ENCODE results near the gene LTA4H. TPM values are rescaled to one million over a fixed set of nuclear protein-coding genes. Genes with fewer than 3 reads are reported as not detected.
A peak's percentile ranks its signal among the peaks of the same experiment; 100 is the strongest.

LTA4H gene
- total RNA-seq, 1 experiment from 2014 or later, result 66.0 TPM

DNA sequence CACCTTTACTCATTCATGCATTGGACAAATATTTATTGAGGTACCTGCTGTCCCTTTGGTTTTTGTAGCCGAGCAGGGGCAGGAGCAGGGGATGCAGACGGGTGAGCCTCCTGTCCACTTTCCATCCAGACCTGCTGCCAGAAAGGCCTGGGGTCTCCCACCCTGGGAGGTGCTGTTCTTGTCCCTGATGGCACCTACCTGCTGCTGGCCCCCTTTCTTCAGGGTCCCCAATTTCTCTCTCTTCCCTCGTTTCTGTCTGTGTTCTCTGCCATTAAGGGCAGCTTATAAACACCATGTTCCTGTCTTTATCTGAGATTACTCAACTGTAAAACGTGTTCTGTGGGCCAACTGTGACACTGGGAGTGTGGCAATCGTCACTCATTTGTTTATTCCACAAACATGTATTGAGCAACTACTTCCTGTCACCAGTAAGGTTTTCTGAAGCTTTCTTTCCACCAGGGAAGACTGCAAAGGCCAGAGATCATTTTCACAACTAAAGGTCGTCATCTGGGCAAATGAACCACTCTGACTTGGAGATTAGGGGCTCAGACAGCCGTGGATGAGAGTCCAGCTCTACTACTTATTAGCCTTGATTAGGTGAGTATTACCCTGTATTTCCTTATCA is 39.2 kb downstream of the LTA4H start, which contains the start of gene HAL:
TSS of gene HAL (minus strand) at position 311 of the 625 bp plus-strand sequence. CDS start 434 bp downstream, outside the sequence.
- peaks cover 19% of the 10 kb centered on the region for H3K36me3 Mint-ChIP-seq (ENCODE audit: insufficient read depth, unreplicated experiment)
- no peak within 1 kb of the TSS for H3K4me3 Mint-ChIP-seq (ENCODE audit: unreplicated experiment)
- POLR2A ChIA-PET, result interaction anchor here (1.1 kb wide), 1 partner anchor 78 kb away, joined by 5 read pairs; no protein-coding TSS in a partner anchor
- H3K4me1 Mint-ChIP-seq (ENCODE audit: insufficient read depth, unreplicated experiment), result peaks cover 21% of the 10 kb centered on the region
- H3K9me3 Mint-ChIP-seq (ENCODE audit: unreplicated experiment), result no peaks in the 10 kb centered on the region
- BruUV-seq (replicated peaks), result no TSS peak
- no peaks in the 10 kb centered on the region for H3K27me3 Mint-ChIP-seq (ENCODE audit: insufficient read depth, unreplicated experiment)
- peak; percentile 27 for DNase-seq (ENCODE audit: unreplicated experiment)
- CTCF ChIA-PET, result interaction anchor here (0.5 to 8.4 kb wide), 8 partner anchors 15 to 176 kb away, joined by 3 to 177 read pairs (median 4); partner anchors contain the start of genes AMDHD1 and CCDC38
- TF ChIP-seq, protein P1, sequence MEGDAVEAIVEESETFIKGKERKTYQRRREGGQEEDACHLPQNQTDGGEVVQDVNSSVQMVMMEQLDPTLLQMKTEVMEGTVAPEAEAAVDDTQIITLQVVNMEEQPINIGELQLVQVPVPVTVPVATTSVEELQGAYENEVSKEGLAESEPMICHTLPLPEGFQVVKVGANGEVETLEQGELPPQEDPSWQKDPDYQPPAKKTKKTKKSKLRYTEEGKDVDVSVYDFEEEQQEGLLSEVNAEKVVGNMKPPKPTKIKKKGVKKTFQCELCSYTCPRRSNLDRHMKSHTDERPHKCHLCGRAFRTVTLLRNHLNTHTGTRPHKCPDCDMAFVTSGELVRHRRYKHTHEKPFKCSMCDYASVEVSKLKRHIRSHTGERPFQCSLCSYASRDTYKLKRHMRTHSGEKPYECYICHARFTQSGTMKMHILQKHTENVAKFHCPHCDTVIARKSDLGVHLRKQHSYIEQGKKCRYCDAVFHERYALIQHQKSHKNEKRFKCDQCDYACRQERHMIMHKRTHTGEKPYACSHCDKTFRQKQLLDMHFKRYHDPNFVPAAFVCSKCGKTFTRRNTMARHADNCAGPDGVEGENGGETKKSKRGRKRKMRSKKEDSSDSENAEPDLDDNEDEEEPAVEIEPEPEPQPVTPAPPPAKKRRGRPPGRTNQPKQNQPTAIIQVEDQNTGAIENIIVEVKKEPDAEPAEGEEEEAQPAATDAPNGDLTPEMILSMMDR (IDR thresholded peaks at IDR 0.05; ENCODE audit: unreplicated experiment), result no peak
- intact Hi-C loops (cut with micrococcal nuclease), result loop anchor here (5.0 kb wide), 1 partner anchor 169 kb away; no protein-coding TSS in a partner anchor
- no peak within 1 kb of the TSS for H3K27ac Mint-ChIP-seq (ENCODE audit: low read depth, unreplicated experiment)

DNA sequence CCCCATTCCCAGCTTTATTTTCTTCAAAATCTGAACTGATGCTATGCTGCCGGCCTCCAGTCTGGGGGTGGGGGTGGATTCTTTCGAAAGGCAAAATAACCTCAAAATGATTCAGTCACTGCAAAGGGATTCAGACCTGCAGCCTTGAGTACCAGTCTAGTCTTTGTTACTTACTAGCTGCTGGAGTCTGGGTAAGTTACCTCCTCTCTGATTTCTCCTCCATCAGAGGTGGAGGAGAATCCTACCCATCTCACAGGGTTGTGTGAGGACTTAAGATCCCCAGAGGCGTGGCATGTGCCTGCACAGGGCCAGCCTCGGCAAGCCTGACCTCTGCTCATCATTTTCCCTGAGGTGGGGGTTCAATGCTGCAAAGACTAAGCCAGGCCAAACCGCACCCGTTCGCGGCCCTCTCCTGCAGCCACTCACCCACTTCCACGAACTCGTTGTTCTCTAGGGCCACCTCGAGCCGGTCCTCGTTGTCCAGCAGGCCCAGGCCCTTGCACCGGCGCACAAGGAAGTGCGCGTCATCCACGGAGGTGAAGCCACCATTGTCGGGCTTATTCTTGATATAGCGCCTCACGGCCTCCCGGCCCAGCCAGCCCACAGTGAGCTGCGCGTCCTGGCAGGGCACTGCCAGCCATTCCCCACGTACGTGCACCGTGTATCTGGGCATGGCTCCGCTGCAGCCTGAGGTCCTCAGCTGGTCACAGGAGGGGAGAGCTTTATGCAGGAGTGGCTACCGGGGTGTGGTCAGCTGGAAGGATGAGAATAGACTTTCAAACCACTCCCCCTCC is 40.0 kb downstream of the LTA4H start:
- no peak overlapping the region for H3K27ac Mint-ChIP-seq (ENCODE audit: low read depth, unreplicated experiment)
- ChIA-PET POLR2A (interaction anchor here (0.5 kb wide), 1 partner anchor 281 kb away, joined by 3 read pairs; no protein-coding TSS in a partner anchor), CTCF (interaction anchor here (0.5 to 8.4 kb wide), 4 partner anchors 35 to 80 kb away, joined by 3 to 177 read pairs (median 4); no protein-coding TSS in a partner anchor)
- peaks cover 13% of the 10 kb centered on the region for H3K36me3 Mint-ChIP-seq (ENCODE audit: insufficient read depth, unreplicated experiment)
- BruUV-seq (replicated peaks), result no TSS peak
- no peaks in the 10 kb centered on the region for H3K27me3 Mint-ChIP-seq (ENCODE audit: insufficient read depth, unreplicated experiment)
- DNase-seq (ENCODE audit: unreplicated experiment), result no peak
- H3K4me1 Mint-ChIP-seq (ENCODE audit: insufficient read depth, unreplicated experiment), result peaks cover 21% of the 10 kb centered on the region
- TF ChIP-seq, protein P1 (IDR thresholded peaks at IDR 0.05; ENCODE audit: unreplicated experiment), result no peak
- H3K9me3 Mint-ChIP-seq (ENCODE audit: unreplicated experiment), result no peaks in the 10 kb centered on the region
- intact Hi-C loops (cut with micrococcal nuclease), result loop anchor here (5.0 kb wide), 1 partner anchor 168 kb away; no protein-coding TSS in a partner anchor
- no peak overlapping the region for H3K4me3 Mint-ChIP-seq (ENCODE audit: unreplicated experiment)

DNA sequence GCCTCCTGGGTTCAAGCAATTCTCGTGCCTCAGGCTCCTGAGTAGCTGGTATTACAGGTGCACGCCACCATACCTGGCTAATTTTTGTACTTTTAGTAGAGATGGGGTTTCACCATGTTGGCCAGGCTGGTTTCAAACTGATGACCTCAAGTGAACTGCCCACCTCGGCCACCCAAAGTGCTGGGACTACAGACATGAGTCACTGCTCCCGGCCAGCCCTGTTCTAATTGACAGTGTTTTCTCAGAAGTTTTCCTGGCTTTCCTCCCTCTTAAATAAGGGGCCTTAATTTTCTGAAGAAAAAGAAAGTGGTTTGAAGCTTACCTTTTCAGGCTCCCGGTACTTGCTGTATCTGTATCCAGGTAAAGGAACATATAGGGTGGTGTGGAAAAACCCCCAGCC is 40.9 kb downstream of the LTA4H start:
- H3K27ac Mint-ChIP-seq (ENCODE audit: low read depth, unreplicated experiment), result no peak overlapping the region
- peaks cover 21% of the 10 kb centered on the region for H3K4me1 Mint-ChIP-seq (ENCODE audit: insufficient read depth, unreplicated experiment)
- H3K4me3 Mint-ChIP-seq (ENCODE audit: unreplicated experiment), result no peak overlapping the region
- no peak for DNase-seq (ENCODE audit: unreplicated experiment)
- no peaks in the 10 kb centered on the region for H3K27me3 Mint-ChIP-seq (ENCODE audit: insufficient read depth, unreplicated experiment)
- TF ChIP-seq, protein P1 (IDR thresholded peaks at IDR 0.05; ENCODE audit: unreplicated experiment), result no peak
- peaks cover 7% of the 10 kb centered on the region for H3K36me3 Mint-ChIP-seq (ENCODE audit: insufficient read depth, unreplicated experiment)
- H3K9me3 Mint-ChIP-seq (ENCODE audit: unreplicated experiment), result no peaks in the 10 kb centered on the region
- BruUV-seq (replicated peaks), result no TSS peak
- CTCF ChIA-PET, result interaction anchor here (0.6 to 8.4 kb wide), 3 partner anchors 11 to 79 kb away, joined by 3 to 177 read pairs (median 3); no protein-coding TSS in a partner anchor
- intact Hi-C loops (cut with micrococcal nuclease), result no loop called here
- POLR2A ChIA-PET, result interaction anchor here (0.5 kb wide), 2 partner anchors 40 to 280 kb away, joined by 3 read pairs; no protein-coding TSS in a partner anchor

DNA sequence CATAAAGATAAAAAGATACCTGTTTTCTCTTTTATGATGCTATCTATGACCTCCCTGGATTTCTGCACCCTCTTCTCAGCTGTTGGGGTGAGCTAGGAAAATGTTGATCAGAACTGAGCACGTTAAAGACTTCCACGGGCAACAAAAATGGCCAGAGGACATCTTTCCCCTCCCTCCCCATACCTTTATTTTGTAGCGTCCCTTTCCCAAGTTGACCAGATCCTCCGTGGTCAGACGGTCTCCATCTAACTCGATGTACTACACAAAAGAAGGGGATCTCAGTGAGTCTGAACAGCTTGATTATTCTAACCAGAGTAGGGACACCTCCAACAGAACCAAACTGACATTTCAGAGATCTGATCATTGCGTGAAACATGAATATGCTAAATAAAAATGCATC is 41.5 kb downstream of the LTA4H start:
- H3K4me3 Mint-ChIP-seq (ENCODE audit: unreplicated experiment), result no peak overlapping the region
- no peaks in the 10 kb centered on the region for H3K27me3 Mint-ChIP-seq (ENCODE audit: insufficient read depth, unreplicated experiment)
- H3K27ac Mint-ChIP-seq (ENCODE audit: low read depth, unreplicated experiment), result no peak overlapping the region
- ChIA-PET POLR2A (interaction anchor here (0.5 kb wide), 1 partner anchor 40 kb away, joined by 3 read pairs; no protein-coding TSS in a partner anchor), CTCF (interaction anchor here (0.6 to 8.4 kb wide), 3 partner anchors 11 to 78 kb away, joined by 3 to 177 read pairs (median 5); no protein-coding TSS in a partner anchor)
- no peak for DNase-seq (ENCODE audit: unreplicated experiment)
- no TSS peak for BruUV-seq (replicated peaks)
- intact Hi-C loops (cut with micrococcal nuclease), result no loop called here
- peaks cover 7% of the 10 kb centered on the region for H3K36me3 Mint-ChIP-seq (ENCODE audit: insufficient read depth, unreplicated experiment)
- TF ChIP-seq, protein P1 (IDR thresholded peaks at IDR 0.05; ENCODE audit: unreplicated experiment), result no peak
- peaks cover 20% of the 10 kb centered on the region for H3K4me1 Mint-ChIP-seq (ENCODE audit: insufficient read depth, unreplicated experiment)
- no peaks in the 10 kb centered on the region for H3K9me3 Mint-ChIP-seq (ENCODE audit: unreplicated experiment)
